Subcutaneous abdominal adipose tissue (tissue), 5 donors: ENCODE results near the gene NRF1.
"Not testable (repeated sequence)": the region's sequence is repeated elsewhere in the genome, so short reads cannot be mapped to it uniquely, and the experiment has no call there.

ENCODE experiments used
- H3K27ac ChIP-seq: one replicate; pipeline ENCODE4 v1.7.0; 2013; ENCODE audit warnings: low read depth, mild to moderate bottlenecking, inconsistent platforms, low read length, moderate library complexity
- H3K27me3 ChIP-seq, 5 donors: one replicate each; pipeline ENCODE4 v1.7.0; 2013; ENCODE audit warnings: low read length in 5 of 5, inconsistent platforms in 1 of 5; ENCODE audit not compliant: control insufficient read depth in 5 of 5, insufficient read depth in 4 of 5
- H3K36me3 ChIP-seq, 5 donors: one replicate each; pipeline ENCODE4 v1.7.0; 2013; ENCODE audit warnings: low read length in 5 of 5; ENCODE audit not compliant: control insufficient read depth in 5 of 5, insufficient read depth in 5 of 5
- H3K4me1 ChIP-seq, 5 donors: one replicate each; pipeline ENCODE4 v1.7.0; 2013; ENCODE audit warnings: low read length in 5 of 5, mild to moderate bottlenecking in 3 of 5, moderate library complexity in 1 of 5; ENCODE audit not compliant: control insufficient read depth in 5 of 5, insufficient read depth in 5 of 5
- H3K4me3 ChIP-seq, 5 donors: one replicate each; pipeline ENCODE4 v1.7.0; 2013; ENCODE audit warnings: low read length in 5 of 5, low read depth in 1 of 5
- H3K9ac ChIP-seq, 5 donors: one replicate each; pipeline ENCODE4 v1.7.0; 2013; ENCODE audit warnings: low read length in 5 of 5, mild to moderate bottlenecking in 4 of 5, moderate library complexity in 3 of 5
- H3K9me3 ChIP-seq, 5 donors: one replicate each; pipeline ENCODE4 v1.7.0; 2013; ENCODE audit warnings: low read length in 5 of 5; ENCODE audit not compliant: control insufficient read depth in 5 of 5
- donor health status: healthy.
- donor health status: healthy.
- donor health status: healthy.
- donor health status: healthy.
- donor health status: healthy.

NRF1 gene

DNA sequence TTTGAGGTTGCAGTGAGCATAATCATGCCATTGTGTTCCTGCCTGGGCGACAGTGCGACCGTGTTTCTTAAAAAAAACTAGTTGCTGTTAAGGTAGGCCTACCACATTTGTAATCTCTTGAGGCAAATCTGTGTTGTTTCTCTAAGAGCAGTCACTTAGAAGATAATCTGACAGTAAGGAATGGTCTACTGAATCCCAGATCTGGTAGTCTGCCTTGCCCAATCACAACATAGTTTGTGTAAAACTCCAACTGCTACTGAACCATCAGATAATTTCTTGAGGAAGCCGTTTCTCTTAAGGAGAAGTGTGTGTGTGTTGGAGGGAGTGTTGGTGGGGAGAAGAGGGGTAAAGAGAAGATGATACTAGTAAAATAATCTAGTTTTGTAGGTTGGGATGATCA, 5.0 kb downstream of the NRF1 start:
- Histone ChIP-seq H3K27me3 (no peaks in the 10 kb centered on the region), H3K9ac (no peak overlapping the region), H3K4me3 (no peak overlapping the region), H3K36me3 (no peaks in the 10 kb centered on the region), H3K4me1 (peaks cover 0 to 30% (median 16%) of the 10 kb centered on the region in 5 donors), H3K9me3 (no peaks in the 10 kb centered on the region), H3K27ac (no peak overlapping the region)

DNA sequence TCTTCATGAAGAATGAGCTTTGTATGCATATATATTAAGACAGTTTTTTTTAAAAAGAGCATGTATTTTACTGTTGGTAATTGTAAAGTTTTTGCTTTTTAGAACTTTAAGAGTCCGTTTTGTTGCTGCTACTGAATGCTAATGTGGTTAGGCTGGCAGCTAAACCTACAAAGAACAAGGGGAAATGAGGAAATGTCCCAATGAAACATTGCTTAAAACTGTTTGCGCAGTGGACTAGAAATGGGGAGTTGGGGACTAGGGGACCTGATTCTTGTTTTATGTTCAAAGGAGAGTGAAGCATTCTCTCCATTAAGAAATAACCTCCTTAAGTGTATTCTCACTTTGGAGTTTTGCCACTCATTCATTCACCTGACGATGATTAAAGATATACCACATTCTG, 5.7 kb downstream of the NRF1 start:
- Histone ChIP-seq H3K27me3 (no peaks in the 10 kb centered on the region), H3K4me1 (peaks cover 0 to 30% (median 16%) of the 10 kb centered on the region in 5 donors), H3K4me3 (no peak overlapping the region), H3K36me3 (no peaks in the 10 kb centered on the region), H3K9ac (no peak overlapping the region), H3K27ac (no peak overlapping the region), H3K9me3 (no peaks in the 10 kb centered on the region)

DNA sequence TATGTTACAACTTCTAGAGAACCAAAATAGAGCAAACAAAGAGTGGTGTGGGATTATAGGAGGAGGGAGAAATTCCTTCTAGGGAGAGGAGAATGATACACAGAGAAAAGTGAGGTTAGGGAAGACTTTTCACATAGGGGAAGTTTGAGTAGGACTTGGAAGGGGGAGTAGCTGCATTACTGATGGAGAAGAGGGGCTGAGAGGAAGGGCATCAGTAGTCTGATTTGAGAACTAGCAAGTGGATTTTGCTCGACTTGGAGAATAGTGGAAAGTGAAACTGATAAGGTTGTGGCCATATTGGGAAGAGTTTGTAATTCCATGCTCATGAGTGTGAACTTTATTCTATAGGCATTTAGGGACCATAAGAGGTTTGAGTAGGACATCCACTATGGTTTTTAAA, 6.1 kb downstream of the NRF1 start:
- no peaks in the 10 kb centered on the region for H3K27me3 ChIP-seq
- H3K36me3 ChIP-seq = no peaks in the 10 kb centered on the region
- no peaks in the 10 kb centered on the region for H3K9me3 ChIP-seq
- H3K27ac ChIP-seq = no peak overlapping the region
- H3K4me1 ChIP-seq = peaks cover 0 to 27% (median 13%) of the 10 kb centered on the region in 5 donors
- H3K4me3 ChIP-seq = no peak overlapping the region
- no peak overlapping the region for H3K9ac ChIP-seq

DNA sequence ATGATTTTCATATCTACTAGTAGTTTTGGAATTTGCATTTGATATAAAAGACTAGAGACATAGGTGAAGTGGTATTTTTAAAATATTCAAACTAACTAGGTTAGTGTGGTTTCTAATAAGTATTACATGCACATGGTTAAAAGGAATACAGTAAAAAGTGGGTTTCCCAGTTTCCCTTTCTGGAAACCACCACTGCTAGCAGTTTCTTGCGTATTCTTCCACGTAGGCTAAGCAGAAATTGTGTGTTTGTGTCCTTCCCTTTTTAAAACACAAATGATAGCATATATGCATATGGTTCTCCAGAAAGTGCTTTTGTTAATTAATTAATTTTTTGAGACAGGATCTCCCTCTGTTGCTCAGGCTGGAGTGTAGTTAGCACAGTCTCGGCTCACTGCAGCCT, 15.4 kb downstream of the NRF1 start:
- Histone ChIP-seq H3K9me3 (no peaks in the 10 kb centered on the region), H3K9ac (no peak overlapping the region), H3K4me3 (no peak overlapping the region), H3K4me1 (no peaks in the 10 kb centered on the region), H3K27me3 (no peaks in the 10 kb centered on the region), H3K27ac (no peak overlapping the region), H3K36me3 (no peaks in the 10 kb centered on the region)

DNA sequence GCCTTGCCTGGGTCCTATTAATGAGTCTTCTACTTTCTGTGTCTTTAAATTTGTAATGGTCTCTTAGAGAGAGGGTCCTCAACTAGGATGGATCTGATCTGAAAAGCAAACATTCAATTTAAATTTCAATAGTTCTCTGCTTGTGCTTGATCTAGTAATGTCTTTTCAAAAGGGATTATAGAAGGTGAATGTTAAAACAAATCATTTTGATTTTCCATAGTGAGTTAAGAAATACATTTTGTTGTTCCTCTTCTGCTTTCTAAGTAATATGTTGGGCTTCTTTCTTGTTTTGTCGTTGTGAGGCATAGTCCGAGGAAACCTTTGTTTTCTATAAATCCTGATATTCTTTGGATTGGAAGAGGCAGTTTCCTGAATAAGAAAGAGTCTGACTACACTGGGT, 18.8 kb downstream of the NRF1 start:
- H3K27ac ChIP-seq = no peak overlapping the region
- no peak overlapping the region for H3K4me3 ChIP-seq

DNA sequence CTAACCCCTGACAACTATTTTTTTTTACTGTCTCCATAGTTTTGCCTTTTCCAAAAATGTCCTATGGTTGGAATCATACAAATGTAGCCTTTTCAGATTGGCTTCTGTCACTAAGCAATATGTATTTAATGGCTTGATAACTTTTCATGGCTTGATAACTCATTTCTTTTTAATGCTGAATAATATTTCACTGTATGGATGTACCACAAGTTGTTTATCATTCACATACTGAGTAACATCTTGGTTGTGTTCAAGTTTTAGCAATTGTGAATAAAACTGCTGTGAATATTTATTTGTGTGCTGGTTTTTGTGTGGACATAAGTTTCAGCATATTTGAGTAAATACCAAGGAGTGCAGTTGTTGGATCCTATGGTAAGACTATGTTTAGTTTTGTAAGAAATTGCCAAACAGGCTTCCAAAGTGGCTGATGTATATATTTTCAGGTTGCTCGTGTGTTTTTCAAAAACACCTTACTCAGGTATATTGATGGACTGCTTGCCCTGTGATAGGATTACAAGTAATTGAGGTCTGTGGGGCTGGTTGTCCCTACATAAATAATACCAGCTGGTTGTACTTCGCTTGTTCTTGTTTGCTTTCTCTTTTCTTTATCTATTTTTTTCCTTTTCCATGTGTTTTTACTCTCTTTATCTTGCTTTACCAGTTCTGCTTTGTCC, 23.0 kb downstream of the NRF1 start:
- Histone ChIP-seq H3K36me3 (no peaks in the 10 kb centered on the region), H3K9me3 (no peaks in the 10 kb centered on the region), H3K27me3 (no peaks in the 10 kb centered on the region), H3K27ac (no peak overlapping the region), H3K9ac (no peak overlapping the region), H3K4me3 (no peak overlapping the region), H3K4me1 (peaks cover 0 to 5% (median 0%) of the 10 kb centered on the region in 5 donors)

More for the DNA sequence above, 18.8 kb downstream of the NRF1 start:
- no peaks in the 10 kb centered on the region for H3K27me3 ChIP-seq
- no peaks in the 10 kb centered on the region for H3K9me3 ChIP-seq
- no peak overlapping the region for H3K9ac ChIP-seq
- H3K36me3 ChIP-seq = no peaks in the 10 kb centered on the region
- peaks cover 0 to 2% (median 0%) of the 10 kb centered on the region in 5 donors for H3K4me1 ChIP-seq

DNA sequence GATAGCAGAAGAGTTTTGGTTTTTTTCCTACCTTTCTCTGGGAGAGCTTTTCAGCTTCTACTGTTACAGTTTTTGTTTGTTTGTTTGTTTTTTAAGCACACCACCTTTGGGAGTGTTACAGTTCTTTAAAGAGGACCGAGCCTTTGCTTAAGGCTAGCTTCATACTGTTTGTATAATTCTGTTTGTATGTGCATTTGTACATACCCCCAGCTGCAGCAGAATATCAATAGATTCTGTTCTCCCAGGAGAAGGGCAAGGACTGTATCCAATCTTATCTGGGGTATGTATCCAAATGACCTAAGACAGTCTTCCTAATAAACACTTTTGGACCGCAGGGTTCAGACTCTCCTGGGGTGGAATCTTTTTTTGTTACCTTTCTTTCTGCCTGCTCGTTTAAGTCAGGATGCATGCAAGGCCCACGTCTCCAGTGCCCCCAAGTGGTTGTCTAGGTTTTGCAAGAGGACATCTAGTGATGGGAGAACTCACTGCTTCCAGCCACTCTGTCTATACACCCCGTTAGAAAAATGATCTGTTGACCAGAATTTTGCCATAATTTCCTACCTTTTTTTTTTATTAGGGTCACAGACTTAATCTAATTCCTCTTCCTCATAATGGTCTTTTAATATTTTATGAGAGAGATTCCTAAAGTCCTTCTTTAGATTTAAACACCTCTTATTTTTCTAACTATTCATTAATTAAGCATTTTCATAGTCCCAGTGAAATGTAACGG, 23.9 kb downstream of the NRF1 start:
- H3K9ac ChIP-seq = no peak overlapping the region
- peaks cover 0 to 5% (median 0%) of the 10 kb centered on the region in 5 donors for H3K4me1 ChIP-seq
- no peaks in the 10 kb centered on the region for H3K27me3 ChIP-seq
- H3K4me3 ChIP-seq = no peak overlapping the region
- H3K36me3 ChIP-seq = no peaks in the 10 kb centered on the region
- H3K9me3 ChIP-seq = no peaks in the 10 kb centered on the region
- no peak overlapping the region for H3K27ac ChIP-seq

DNA sequence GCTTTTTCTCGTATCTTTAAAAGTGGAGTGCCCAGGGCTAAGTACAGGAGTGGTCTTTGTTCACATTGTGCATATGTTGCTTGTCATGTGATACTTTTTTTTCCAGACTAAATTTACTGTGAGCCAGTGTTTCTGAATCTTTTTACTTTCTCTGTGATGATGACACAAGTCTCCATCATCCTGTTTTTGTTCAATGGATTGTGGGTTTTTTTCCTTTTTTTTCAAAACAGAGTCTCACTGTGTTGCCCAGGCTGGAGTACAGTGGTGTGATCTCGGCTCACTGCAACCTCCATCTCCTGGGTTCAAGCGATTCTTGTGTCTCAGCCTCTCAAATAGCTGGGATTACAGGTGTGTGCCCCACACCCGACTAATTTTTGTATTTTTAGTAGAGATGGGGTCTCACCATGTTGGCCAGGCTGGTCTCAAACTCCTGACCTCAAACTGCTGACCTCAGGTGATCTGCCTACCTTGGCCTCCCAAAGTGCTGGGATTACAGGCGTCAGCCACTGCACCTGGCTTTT, 24.6 kb downstream of the NRF1 start:
- H3K9ac ChIP-seq, H3K36me3 ChIP-seq, H3K4me1 ChIP-seq, H3K27me3 ChIP-seq, H3K4me3 ChIP-seq, H3K27ac ChIP-seq, H3K9me3 ChIP-seq: not testable (repeated sequence)

DNA sequence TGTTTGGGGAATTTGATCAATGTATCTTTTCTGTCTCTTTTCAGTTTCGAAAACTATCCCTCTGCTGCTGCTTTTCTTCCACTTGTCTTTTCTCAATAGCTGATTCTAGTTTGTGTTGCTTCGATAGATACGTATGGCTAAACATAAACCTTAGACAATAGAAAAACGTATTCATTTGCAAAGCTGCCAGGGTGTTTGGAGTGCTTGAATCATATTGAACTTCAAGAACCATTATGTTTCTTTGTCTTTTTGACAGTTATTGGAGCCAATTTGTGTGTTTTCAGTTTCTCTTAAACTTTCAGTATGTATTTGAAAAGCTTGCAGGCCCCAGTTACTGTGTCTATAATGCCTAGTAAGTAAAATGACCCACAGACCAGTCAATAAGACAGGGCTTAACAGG, 25.1 kb downstream of the NRF1 start:
- Histone ChIP-seq H3K4me1 (peaks cover 0 to 5% (median 0%) of the 10 kb centered on the region in 5 donors), H3K27ac (no peak overlapping the region), H3K4me3 (no peak overlapping the region), H3K36me3 (no peaks in the 10 kb centered on the region), H3K9ac (no peak overlapping the region), H3K9me3 (no peaks in the 10 kb centered on the region), H3K27me3 (no peaks in the 10 kb centered on the region)

DNA sequence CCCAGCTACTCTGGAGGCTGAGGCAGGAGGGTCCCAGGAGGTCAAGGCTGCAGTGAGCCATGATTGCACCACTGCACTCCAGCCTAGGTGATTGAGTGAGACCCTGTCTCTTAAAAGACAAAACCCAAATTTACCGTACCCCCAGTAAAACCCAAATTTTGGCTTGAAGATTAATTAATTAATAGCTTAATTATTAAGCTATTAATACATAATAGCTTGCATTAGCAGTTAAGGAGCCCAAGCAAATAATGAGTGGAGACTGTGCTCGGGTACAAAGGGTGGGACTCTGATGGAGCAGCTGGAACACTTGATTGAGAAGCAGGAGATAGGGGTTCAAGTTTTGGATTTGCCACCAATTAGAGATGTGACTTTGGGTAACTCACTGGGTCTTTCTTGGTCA, 28.9 kb downstream of the NRF1 start:
- no peaks in the 10 kb centered on the region for H3K27me3 ChIP-seq
- H3K9ac ChIP-seq = no peak overlapping the region
- H3K4me3 ChIP-seq = no peak overlapping the region
- no peaks in the 10 kb centered on the region for H3K9me3 ChIP-seq
- no peak overlapping the region for H3K27ac ChIP-seq
- H3K4me1 ChIP-seq = peaks cover 0 to 6% (median 0%) of the 10 kb centered on the region in 5 donors
- no peaks in the 10 kb centered on the region for H3K36me3 ChIP-seq
